NCI-H146 treated with DMSO at 0.1 percent for 48 hours (cell line): ENCODE measurements around the gene MNAT1.

ENCODE experiments used
- DNase-seq: peaks from one replicate; lab custom pipeline; 2025; ENCODE audit not compliant: unreplicated experiment; lab: John Stamatoyannopoulos, UW

Gene MNAT1

DNA sequence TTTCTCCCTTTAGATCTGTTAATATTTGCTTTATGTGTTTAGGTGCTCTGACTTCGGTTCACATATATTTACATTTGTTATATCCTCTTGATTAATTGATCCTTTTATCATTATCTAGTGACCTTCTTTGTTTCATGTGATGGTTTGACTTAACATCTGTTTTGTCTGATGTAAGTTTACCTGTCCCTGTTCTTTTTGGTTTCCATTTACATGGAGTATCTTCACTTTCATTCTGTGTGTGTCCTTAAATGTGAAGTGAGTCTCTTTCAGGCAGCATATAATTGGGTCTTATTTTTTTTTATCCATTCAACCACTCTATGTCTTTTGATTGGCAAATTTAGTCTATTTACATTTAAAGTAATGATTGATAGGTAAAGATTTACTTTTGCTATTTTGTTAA is 222.1 kb downstream of the MNAT1 start:
- DNase-seq = no peak

DNA sequence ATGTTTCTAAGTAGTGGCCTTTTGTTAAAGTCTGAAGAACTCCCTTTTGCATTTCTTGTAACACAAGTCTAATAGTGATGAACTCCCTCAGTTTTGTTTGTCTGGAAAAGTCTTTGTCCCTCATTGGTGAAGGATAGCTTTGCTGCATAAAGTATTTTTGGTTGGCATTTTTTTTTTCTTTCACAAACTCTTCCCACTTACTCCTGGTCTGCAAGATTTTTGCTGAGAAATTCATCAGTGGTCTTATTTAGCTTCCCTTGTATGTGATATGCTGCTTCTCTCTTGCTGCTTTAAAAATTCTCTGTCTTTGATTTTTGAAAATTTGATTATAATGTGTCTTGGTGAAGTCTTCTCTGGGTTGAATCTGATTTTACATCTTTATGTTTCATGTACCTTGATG is 223.6 kb downstream of the MNAT1 start:
- no peak for DNase-seq

GRCh38 chr14:60963761-60964160 is 229.2 kb downstream of the MNAT1 start:
- DNase-seq = no peak

DNA sequence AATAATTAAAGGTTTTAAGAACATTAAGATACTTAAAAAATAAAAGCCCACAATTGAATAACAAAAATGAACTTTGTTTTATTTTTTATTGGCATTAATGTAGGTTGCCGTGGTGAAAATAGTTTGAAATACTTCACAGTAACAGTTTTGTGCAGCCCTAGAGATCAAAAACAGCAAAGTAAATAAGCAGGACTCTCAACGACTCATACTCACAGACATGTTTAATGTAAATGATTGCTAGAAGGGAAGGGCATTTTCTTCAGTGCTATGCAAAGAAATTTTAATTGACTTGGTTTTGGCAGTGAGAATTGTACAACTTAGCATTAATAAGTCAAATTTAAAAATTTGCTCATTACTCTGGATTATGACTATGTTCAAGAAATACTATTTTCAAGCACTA is 230.3 kb downstream of the MNAT1 start:
- no peak for DNase-seq

- no peak for DNase-seq
These were observed 230.8 kb downstream of the MNAT1 start for GRCh38 chr14:60965402-60965801.

GRCh38 chr14:60968099-60968498 is 233.5 kb downstream of the MNAT1 start:
- no peak for DNase-seq

GRCh38 chr14:60968671-60969070 is 234.1 kb downstream of the MNAT1 start:
- no peak for DNase-seq

- DNase-seq = no peak
These were observed 235.6 kb downstream of the MNAT1 start for GRCh38 chr14:60970146-60970545.

DNA sequence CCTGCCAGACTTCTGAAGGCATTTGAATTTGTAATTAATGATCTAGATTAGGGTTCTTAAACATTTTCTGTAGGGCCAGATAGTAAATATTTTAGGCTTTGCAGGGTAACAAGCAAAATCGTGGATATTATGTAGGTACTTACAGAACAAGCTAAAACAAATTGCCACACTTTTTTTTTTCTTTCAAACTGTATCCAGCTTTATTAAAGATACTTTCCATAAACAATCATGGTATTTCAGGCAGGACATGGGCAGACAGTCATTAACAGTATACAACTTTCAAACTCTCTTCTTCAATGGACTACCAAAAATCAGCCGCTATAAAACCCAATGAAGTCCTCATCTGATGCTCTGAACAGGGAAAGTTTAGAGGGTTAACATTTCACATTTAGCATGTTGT is 236.7 kb downstream of the MNAT1 start:
- no peak for DNase-seq

DNA sequence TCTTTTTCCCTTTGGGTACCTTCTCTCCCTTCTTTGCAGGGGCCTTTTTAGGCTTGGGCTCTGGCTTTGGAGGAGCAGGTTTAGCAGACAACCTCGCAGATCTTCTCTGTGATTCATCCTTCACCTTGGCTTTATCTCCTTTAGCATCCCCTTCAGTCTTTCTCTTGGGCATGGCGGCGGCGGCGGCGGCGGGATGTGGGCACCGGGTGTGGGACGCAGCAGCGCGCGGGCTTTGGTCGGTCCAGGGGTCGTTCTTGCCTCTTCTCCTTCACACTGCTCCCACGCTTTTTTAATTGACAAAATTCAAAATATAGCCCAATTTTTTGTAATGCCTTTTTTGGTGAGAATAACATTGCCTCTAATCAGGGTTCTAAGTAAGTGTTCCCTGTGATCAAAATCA is 237.7 kb downstream of the MNAT1 start:
- no peak for DNase-seq

- DNase-seq = no peak
These were observed 238.5 kb downstream of the MNAT1 start for GRCh38 chr14:60973070-60973469.

DNA sequence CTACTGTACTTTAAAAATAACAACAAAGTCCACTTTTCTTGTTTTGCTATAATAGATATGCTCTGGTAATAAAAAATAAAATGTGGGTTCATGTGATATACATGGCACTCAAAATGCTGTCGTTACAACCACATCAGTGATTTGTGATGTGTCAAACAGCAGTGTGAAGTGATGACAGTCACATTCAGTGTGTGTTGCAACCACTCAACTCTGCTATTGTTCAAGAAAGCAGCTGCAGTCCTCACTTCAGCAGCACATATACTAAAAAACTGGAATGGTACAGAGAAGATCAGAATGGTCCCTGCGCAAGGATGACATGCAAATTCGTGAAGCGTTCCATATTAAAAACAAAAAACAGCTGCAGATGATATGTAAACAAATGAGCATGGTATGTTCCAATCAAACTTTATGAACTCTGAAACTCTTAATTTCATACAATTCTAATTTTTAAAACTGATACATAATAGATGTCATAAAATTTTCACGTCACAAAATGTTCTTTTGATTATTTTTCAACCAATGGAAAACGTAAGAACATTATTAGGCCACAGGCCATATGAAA is 239.6 kb downstream of the MNAT1 start:
- DNase-seq = no peak

GRCh38 chr14:60975551-60975950 is 241.0 kb downstream of the MNAT1 start:
- DNase-seq = no peak

- DNase-seq = no peak
These were observed 243.3 kb downstream of the MNAT1 start for GRCh38 chr14:60977847-60978246.

GRCh38 chr14:60980811-60981632 is 246.5 kb downstream of the MNAT1 start, which contains the start of the genes SLC38A6 and TRMT5:
TSS of gene SLC38A6 (plus strand) at chr14:60981245. CDS start at chr14:60981278, 33 bp downstream.
TSS of gene TRMT5 (minus strand) at chr14:60981079. CDS start at chr14:60980973, 106 bp downstream.
- DNase-seq = peak; percentile 66

GRCh38 chr14:60981633-60982455 is 247.3 kb downstream of the MNAT1 start:
- no peak for DNase-seq

DNA sequence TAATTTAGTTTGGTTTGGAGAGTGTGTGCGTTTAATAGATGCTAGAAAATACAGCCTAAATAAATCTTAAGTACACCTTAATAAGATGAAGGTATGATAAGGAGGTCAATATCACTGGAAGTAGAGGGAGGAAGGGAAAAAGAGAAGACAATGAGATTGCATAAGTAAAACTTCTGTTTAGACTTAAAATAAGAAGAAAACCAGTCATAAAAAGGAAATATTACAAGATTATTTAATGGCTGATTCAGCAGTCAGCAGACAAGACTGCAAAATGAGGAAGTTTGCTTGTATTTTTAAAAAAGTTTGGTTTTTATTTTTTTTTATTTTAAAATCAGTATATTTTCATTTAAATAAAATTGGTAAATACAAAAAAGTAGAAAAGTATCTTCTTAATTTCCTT is 249.6 kb downstream of the MNAT1 start:
- DNase-seq = no peak

DNA sequence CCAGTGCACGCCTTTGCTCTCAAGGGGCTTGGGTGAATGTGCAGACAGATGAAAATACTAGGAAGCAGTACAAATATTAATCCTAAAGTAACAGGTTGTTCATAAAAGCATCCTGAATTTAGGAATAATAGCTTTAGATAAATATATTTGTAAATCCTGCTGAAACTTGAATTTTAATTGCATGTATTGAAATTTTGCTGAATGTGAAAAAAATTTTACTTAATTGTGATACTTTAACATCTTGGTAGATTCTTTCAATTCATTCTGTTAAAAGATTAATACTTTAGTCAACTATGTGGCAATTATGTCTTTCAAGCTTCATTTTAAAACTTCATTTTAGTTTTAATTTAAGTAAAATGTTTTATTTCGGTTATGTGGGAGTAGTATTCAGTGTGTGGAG is 251.9 kb downstream of the MNAT1 start:
- no peak for DNase-seq

DNA sequence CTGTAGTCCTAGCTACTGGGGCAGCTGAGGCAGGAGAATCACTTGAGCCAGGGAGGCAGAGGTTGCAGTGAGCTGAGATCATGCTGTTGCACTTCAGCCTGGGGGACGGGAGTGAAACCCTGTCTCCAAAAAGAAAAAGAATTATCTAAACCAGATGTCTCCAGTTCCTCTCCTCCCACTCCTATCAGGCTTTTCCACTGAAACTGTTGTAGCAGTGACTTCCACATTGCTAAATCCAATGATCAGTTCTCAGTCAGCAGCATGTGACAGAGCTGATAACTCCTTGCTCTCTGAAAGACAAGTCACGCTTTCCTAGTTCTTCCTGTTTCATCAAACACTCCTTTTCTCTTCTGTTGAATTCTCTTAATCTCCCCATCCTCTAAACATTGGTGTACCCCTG is 255.0 kb downstream of the MNAT1 start:
- no peak for DNase-seq

DNA sequence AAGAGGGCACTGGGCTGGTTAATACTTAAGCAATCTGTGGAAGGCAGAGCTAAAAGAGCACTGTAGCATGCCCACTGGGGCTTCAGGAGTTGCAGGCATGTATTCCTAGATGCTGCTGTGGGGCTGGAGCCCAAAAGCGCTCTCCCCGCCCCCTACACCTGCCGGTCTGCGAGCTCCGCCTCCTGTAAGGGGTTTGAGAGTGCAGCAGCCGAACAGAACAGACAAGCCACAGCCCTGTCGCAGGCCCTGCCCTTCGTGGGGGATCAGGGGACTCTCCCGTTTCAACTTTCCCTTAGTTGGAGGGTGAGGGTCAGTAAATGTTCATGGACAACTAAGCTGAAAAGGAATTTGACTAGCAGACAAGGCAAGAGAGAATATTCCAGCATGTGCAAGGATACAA is 264.1 kb downstream of the MNAT1 start:
- DNase-seq = no peak

DNA sequence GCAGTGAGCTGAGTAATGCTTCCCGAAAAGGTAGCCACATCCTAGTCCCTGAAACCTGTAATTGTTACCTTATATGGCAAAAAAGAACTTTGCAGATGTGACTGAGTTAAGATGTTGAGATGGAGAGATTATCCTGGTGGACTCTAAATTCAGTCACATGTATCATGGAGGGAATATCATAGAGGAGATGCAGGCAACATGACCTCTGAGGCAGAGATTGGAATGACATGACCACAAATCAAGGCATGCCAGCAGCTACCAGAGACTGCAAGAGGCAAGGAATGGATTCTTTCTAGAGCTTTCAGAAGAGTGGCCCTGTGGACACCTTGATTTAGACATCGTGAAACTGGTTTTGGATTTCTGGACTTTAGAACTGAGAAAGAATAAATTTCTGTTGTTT is 265.0 kb downstream of the MNAT1 start:
- no peak for DNase-seq

DNA sequence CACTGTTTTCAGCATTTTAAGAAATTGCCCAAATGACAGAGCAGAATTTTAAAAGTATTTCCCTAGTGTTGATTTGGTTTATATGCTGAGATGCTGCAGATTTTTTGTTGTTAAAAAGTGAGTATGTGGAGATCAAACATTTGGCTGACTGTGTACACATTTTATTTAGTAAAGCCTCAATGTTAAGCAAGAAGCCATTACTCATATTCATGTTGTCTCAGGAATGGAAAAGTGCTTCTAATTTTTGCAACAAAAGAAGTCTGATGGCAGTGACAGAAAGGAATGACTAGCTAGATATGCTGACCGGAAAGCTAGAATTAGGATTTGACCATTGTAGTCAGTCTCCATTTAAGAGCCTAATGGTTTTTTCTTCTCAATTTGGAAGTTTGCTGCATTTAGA is 269.0 kb downstream of the MNAT1 start:
- no peak for DNase-seq
